HEK293 (cell line): ENCODE measurements around the gene BEGAIN.

Source experiments
- CTCF ChIA-PET: fragments of 350-600 bp; formaldehyde crosslinking; extraction: SDS; loops from one replicate; lab custom pipeline; 2021; ENCODE audit warnings: antibody characterized with exemption; lab: Yijun Ruan, JAX
- POLR2A ChIA-PET: fragments of 300-600 bp; formaldehyde crosslinking; extraction: SDS; loops from one replicate; lab custom pipeline; 2020; ENCODE audit warnings: antibody characterized with exemption, inconsistent platforms; lab: Yijun Ruan, JAX
- H3K27ac ChIP-seq: fragments of 200-500 bp; sonication (Bioruptor generic); 2 replicates; pipeline ENCODE4 v1.5.1; 2014; ENCODE audit warnings: low read depth, low read length, control low read depth, inconsistent platforms; ENCODE audit errors: extremely low read depth
- H3K36me3 ChIP-seq, 2 experiments: fragments of 200-500 bp in 1 of 2; sonication (Bioruptor generic) in 1 of 2; 1 replicate in 1 of 2; 2 replicates in 1 of 2; pipeline ENCODE4 v1.5.1; 2014 to 2017; ENCODE audit warnings: inconsistent platforms in 2 of 2, low read length in 2 of 2; ENCODE audit not compliant: control insufficient read depth in 2 of 2, insufficient read depth in 1 of 2
- H3K4me1 ChIP-seq: fragments of 200-500 bp; sonication (Bioruptor generic); 2 replicates; pipeline ENCODE4 v1.5.1; 2014; ENCODE audit warnings: mild to moderate bottlenecking, low read length, inconsistent platforms; ENCODE audit not compliant: control insufficient read depth, insufficient read depth
- H3K4me3 ChIP-seq: 2 replicates; pipeline ENCODE4 v1.5.1; 2011; ENCODE audit warnings: low read depth, mild to moderate bottlenecking, control low read depth, low read length, moderate library complexity
- H3K9me3 ChIP-seq: fragments of 200-500 bp; sonication (Bioruptor generic); 2 replicates; pipeline ENCODE4 v1.5.1; 2014; ENCODE audit warnings: low read depth, low read length, inconsistent platforms; ENCODE audit not compliant: control insufficient read depth, insufficient read depth
- ELK4 ChIP-seq: IDR thresholded peaks from 2 replicates; pipeline ENCODE4 v1.6.1; 2011; ENCODE audit warnings: mild to moderate bottlenecking, low read depth, low read length, borderline replicate concordance
- HOXC10 ChIP-seq: sonication (generic); formaldehyde crosslinking; IDR thresholded peaks from 2 replicates; pipeline ENCODE4 v1.8.1; 2023; ENCODE audit warnings: mild to moderate bottlenecking, missing genetic modification reagents
- KLF8 ChIP-seq: fragments of 450-650 bp; formaldehyde crosslinking; IDR thresholded peaks from 2 replicates; pipeline ENCODE4 v1.5.1; 2016; ENCODE audit warnings: missing biosample characterization, missing genetic modification characterization
- OSR2 ChIP-seq: fragments of 450-650 bp; formaldehyde crosslinking; IDR thresholded peaks from 2 replicates; pipeline ENCODE4 v1.5.1; 2016; ENCODE audit warnings: missing biosample characterization, missing genetic modification characterization
- REPIN1 ChIP-seq: fragments of 450-650 bp; formaldehyde crosslinking; IDR thresholded peaks from 2 replicates; pipeline ENCODE4 v1.5.1; 2017; ENCODE audit warnings: missing biosample characterization, missing genetic modification characterization, low read depth
- SETDB1 ChIP-seq: IDR thresholded peaks from one replicate; pipeline ENCODE4 v1.6.1; 2017; ENCODE audit warnings: mild to moderate bottlenecking, low read length, moderate library complexity, mixed read lengths; ENCODE audit not compliant: insufficient read length
- YY2 ChIP-seq: fragments of 450-650 bp; formaldehyde crosslinking; IDR thresholded peaks from 2 replicates; pipeline ENCODE4 v1.5.1; 2016; ENCODE audit warnings: missing biosample characterization, missing genetic modification characterization
- ZBTB48 ChIP-seq: fragments of 450-650 bp; formaldehyde crosslinking; IDR thresholded peaks from 2 replicates; pipeline ENCODE4 v1.5.1; 2016; ENCODE audit warnings: missing biosample characterization, missing genetic modification characterization
- ZBTB7A ChIP-seq: fragments of 450-650 bp; formaldehyde crosslinking; IDR thresholded peaks from 2 replicates; pipeline ENCODE4 v1.5.1; 2016; ENCODE audit warnings: low read depth, missing biosample characterization, missing genetic modification characterization
- ZIC2 ChIP-seq: fragments of 450-650 bp; formaldehyde crosslinking; IDR thresholded peaks from 2 replicates; pipeline ENCODE4 v1.5.1; 2016; ENCODE audit warnings: missing biosample characterization, missing genetic modification characterization
- ZNF10 ChIP-seq: fragments of 450-650 bp; formaldehyde crosslinking; IDR thresholded peaks from 2 replicates; pipeline ENCODE4 v1.5.1; 2017; ENCODE audit warnings: missing biosample characterization, missing genetic modification characterization
- ZNF114 ChIP-seq: fragments of 450-650 bp; formaldehyde crosslinking; IDR thresholded peaks from 2 replicates; pipeline ENCODE4 v1.5.0; 2017; ENCODE audit warnings: missing biosample characterization, missing genetic modification characterization
- ZNF155 ChIP-seq: fragments of 450-650 bp; formaldehyde crosslinking; IDR thresholded peaks from 2 replicates; pipeline ENCODE4 v1.5.1; 2016; ENCODE audit warnings: missing biosample characterization, missing genetic modification characterization
- ZNF157 ChIP-seq: fragments of 450-650 bp; formaldehyde crosslinking; IDR thresholded peaks from 2 replicates; pipeline ENCODE4 v1.5.1; 2016; ENCODE audit warnings: missing biosample characterization, missing genetic modification characterization
- ZNF174 ChIP-seq: fragments of 450-650 bp; formaldehyde crosslinking; IDR thresholded peaks from 2 replicates; pipeline ENCODE4 v1.5.0; 2017; ENCODE audit warnings: missing biosample characterization, mild to moderate bottlenecking, missing genetic modification characterization
- ZNF175 ChIP-seq: fragments of 450-650 bp; formaldehyde crosslinking; IDR thresholded peaks from 2 replicates; pipeline ENCODE4 v1.5.1; 2016; ENCODE audit warnings: missing biosample characterization, missing genetic modification characterization
- ZNF18 ChIP-seq: fragments of 450-650 bp; formaldehyde crosslinking; IDR thresholded peaks from 2 replicates; pipeline ENCODE4 v1.5.1; 2016; ENCODE audit warnings: missing biosample characterization, missing genetic modification characterization
- ZNF221 ChIP-seq: fragments of 450-650 bp; formaldehyde crosslinking; IDR thresholded peaks from 2 replicates; pipeline ENCODE4 v1.5.1; 2017; ENCODE audit warnings: missing biosample characterization, missing genetic modification characterization, borderline replicate concordance
- ZNF23 ChIP-seq: fragments of 450-650 bp; formaldehyde crosslinking; IDR thresholded peaks from 2 replicates; pipeline ENCODE4 v1.5.1; 2016; ENCODE audit warnings: missing biosample characterization, missing genetic modification characterization, borderline replicate concordance
- ZNF350 ChIP-seq: fragments of 450-650 bp; formaldehyde crosslinking; IDR thresholded peaks from 2 replicates; pipeline ENCODE4 v1.5.0; 2017; ENCODE audit warnings: missing biosample characterization, mild to moderate bottlenecking, missing genetic modification characterization
- ZNF362 ChIP-seq: fragments of 450-650 bp; formaldehyde crosslinking; IDR thresholded peaks from 2 replicates; pipeline ENCODE4 v1.5.1; 2016; ENCODE audit warnings: missing biosample characterization, missing genetic modification characterization
- ZNF37A ChIP-seq: fragments of 450-650 bp; IDR thresholded peaks from 2 replicates; pipeline ENCODE4 v1.5.1; 2018; ENCODE audit warnings: missing biosample characterization, missing genetic modification characterization
- ZNF398 ChIP-seq: fragments of 450-650 bp; formaldehyde crosslinking; IDR thresholded peaks from 2 replicates; pipeline ENCODE4 v1.5.1; 2017; ENCODE audit warnings: missing biosample characterization, missing genetic modification characterization
- ZNF548 ChIP-seq: fragments of 450-650 bp; formaldehyde crosslinking; IDR thresholded peaks from 2 replicates; pipeline ENCODE4 v1.5.1; 2016; ENCODE audit warnings: missing biosample characterization, missing genetic modification characterization
- ZNF561 ChIP-seq: fragments of 450-650 bp; IDR thresholded peaks from 2 replicates; pipeline ENCODE4 v1.5.1; 2018; ENCODE audit warnings: missing biosample characterization, missing genetic modification characterization, borderline replicate concordance
- ZNF596 ChIP-seq: fragments of 450-650 bp; IDR thresholded peaks from 2 replicates; pipeline ENCODE4 v1.5.0; 2018; ENCODE audit warnings: missing biosample characterization, mild to moderate bottlenecking, missing genetic modification characterization, moderate library complexity
- ZNF664 ChIP-seq: fragments of 450-650 bp; formaldehyde crosslinking; IDR thresholded peaks from 2 replicates; pipeline ENCODE4 v1.5.1; 2016; ENCODE audit warnings: missing biosample characterization, missing genetic modification characterization

BEGAIN gene

GRCh38 chr14:100539003-100539660, 48.1 kb downstream of the BEGAIN start (continued):
- TF ChIP-seq ZNF18 (tag by site-specific recombination), result no peak

GRCh38 chr14:100538351-100539002, 48.7 kb downstream of the BEGAIN start:
- Histone ChIP-seq H3K36me3 (no peaks in the 10 kb centered on the region), H3K27ac (no peak overlapping the region), H3K9me3 (no peaks in the 10 kb centered on the region), H3K4me1 (no peaks in the 10 kb centered on the region), H3K4me3 (no peak overlapping the region)
- TF ChIP-seq HOXC10 (CRISPR knock-in tag) (no peak), ELK4 (no peak), ZNF596 (tag by site-specific recombination) (no peak), ZNF548 (tag by site-specific recombination) (no peak), KLF8 (tag by site-specific recombination) (no peak), ZNF155 (no peak), ZNF362 (tag by site-specific recombination) (no peak), ZNF174 (no peak), REPIN1 (no peak), ZNF23 (no peak), ZNF221 (tag by site-specific recombination) (no peak), YY2 (tag by site-specific recombination) (no peak), OSR2 (tag by site-specific recombination) (no peak), ZBTB48 (no peak), ZNF561 (tag by site-specific recombination) (no peak), ZNF350 (tag by site-specific recombination) (no peak)
- CTCF ChIA-PET, result no interaction called here
- POLR2A ChIA-PET, result interaction anchor here (0.6 kb wide), 1 partner anchor 161 kb away, joined by 5 read pairs; no protein-coding TSS in a partner anchor

DNA sequence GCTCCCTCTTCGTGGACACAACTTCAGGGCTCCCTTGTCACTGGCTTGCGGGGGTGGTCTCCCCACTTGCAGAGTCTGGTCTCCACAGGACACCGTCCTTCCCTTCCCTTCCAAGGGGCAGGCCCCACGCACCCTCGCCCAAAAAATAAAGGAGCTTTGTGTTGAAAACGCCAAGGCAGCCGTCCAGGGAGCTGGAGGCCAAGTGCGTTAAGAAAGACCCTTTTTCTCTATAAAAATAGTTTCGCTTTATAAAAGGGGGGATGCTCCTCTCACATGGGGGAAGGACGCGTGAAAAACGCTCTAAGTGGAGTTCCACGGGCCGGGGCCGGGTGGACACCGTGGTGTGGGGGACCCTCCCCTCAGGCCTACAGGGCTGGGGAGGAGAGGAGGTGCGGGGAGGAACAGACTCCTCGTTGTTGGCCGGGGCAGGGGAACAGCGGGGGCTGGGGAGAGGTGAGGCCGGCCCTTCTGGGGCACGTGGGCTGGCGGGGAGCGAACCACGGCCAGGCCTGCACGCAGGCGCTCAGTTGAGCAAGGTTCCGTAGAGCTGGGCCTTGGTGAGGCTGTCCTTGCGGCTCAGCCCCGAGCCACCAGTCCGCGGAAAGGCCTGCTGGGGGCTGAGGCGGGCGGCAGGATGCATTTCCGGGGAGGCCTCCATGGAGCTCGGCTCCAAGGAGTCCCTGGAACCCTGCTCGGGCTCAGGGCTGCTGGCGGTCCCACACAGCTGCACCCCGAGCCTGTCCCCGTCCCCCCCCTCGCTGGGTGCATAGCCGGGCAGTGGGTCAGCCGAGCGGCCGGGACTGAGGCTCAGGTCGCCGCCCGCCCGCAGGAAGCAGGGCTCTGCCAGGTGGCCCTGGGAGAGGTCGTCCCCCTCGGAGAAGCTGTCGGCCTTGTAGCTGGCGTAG, 49.5 kb downstream of the BEGAIN start:
- no peaks in the 10 kb centered on the region for H3K9me3 ChIP-seq
- no peak overlapping the region for H3K27ac ChIP-seq
- H3K4me3 ChIP-seq, result no peak overlapping the region
- no peaks in the 10 kb centered on the region for H3K36me3 ChIP-seq
- H3K4me1 ChIP-seq, result no peaks in the 10 kb centered on the region
- CTCF ChIA-PET, result interaction anchor here (0.7 kb wide), 1 partner anchor 210 kb away, joined by 3 read pairs; no protein-coding TSS in a partner anchor
- POLR2A ChIA-PET, result interaction anchor here (0.6 kb wide), 1 partner anchor 162 kb away, joined by 5 read pairs; no protein-coding TSS in a partner anchor
- TF ChIP-seq ZNF398 (tag by site-specific recombination) (no peak), ZBTB7A (tag by site-specific recombination) (no peak), ZNF157 (tag by site-specific recombination) (no peak), SETDB1 (no peak), ZNF664 (tag by site-specific recombination) (no peak), ZNF37A (tag by site-specific recombination) (no peak), ZNF114 (tag by site-specific recombination) (no peak), ZIC2 (tag by site-specific recombination) (no peak), ZNF175 (tag by site-specific recombination) (no peak), ZNF10 (tag by site-specific recombination) (no peak)
